Mucosa of descending colon (tissue), 3 donors: Measurements from ENCODE around the gene MYO16. TPM values are rescaled to one million over a fixed set of nuclear protein-coding genes. Genes with fewer than 3 reads are reported as not detected.
"Not testable (repeated sequence)": the region's sequence is repeated elsewhere in the genome, so short reads cannot be mapped to it uniquely, and the experiment has no call there.

Source experiments
- ATAC-seq: fragments of 200-7000 bp; cut with Tn5 transposase; one replicate; pipeline ENCODE4 v1.9.1; 2020; ENCODE audit warnings: mild to moderate bottlenecking, moderate library complexity
- DNase-seq, 3 donors: peaks; one replicate each; pipeline ENCODE4 v3.0.0-alpha.2; 2020
- H3K36me3 ChIP-seq: fragments of 200-600 bp; one replicate; pipeline ENCODE4 v1.8.0; 2021; ENCODE audit warnings: low read depth, mild to moderate bottlenecking
- H3K4me1 ChIP-seq: fragments of 200-600 bp; one replicate; pipeline ENCODE4 v1.8.0; 2021; ENCODE audit warnings: low read depth, mild to moderate bottlenecking
- H3K4me3 ChIP-seq: fragments of 200-600 bp; one replicate; pipeline ENCODE4 v1.8.0; 2021; ENCODE audit warnings: mild to moderate bottlenecking
- H3K9me3 ChIP-seq: fragments of 200-600 bp; one replicate; pipeline ENCODE4 v1.8.0; 2021; ENCODE audit warnings: mild to moderate bottlenecking
- intact Hi-C, 2 donors: fragments of 100-400 bp; cut with DNase I in 1 of 2; cut with micrococcal nuclease in 1 of 2; formaldehyde crosslinking; loops; one replicate each; pipeline versions ENCODE4 v1.11.0 to v1.11.1; 2022; cut with DNase I, micrococcal nuclease
- total RNA-seq, 3 donors: library from RNA; stranded (reverse); fragmentation: NEBNext Ultra II Directional in 2 of 3; extraction: Animal tissue kit (Norgen Biotek cat#: 25700) in 2 of 3; gene quantifications; one replicate each; pipeline versions ENCODE4 v1.2.1 to v1.2.4, GENCODE V29; 2021 to 2023
- TF ChIP-seq, protein P1 (sequence below): fragments of 200-600 bp; IDR thresholded peaks from one replicate; pipeline ENCODE4 v1.8.0; 2022; ENCODE audit warnings: antibody characterized with exemption, mild to moderate bottlenecking
- donor health status: DM: no; HTN: no; CAD: no; lungs with moderate emphysema.
- donor health status: DM: no; HTN: no; CAD: no.
- donor health status: DM: no; HTN: yes; CAD: no.

The MYO16 gene
- total RNA-seq, 3 donors from 2014 or later: 0.06 TPM; not detected in 2

DNA sequence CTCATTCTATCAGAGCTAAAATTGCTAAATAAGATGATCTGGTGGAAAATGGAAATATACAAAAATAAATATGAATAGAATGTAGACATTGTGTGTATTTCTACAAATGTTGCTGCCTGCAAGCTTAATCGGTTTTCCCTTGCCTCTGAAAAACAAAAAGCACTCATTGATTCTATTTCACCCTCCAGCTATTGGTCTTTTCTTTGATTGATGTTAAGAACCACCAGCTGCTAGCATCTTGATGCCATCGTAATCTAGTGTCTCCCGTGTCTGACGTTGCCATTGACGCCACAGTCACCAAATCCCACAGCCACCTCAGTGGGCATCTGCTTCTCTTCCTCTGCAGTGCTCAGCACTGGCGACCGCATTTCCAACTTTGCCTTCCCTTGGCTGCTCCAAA, 461.8 kb downstream of the MYO16 start:
- ATAC-seq (no peak), DNase-seq (no peak)
- Histone ChIP-seq H3K9me3 (no peaks in the 10 kb centered on the region), H3K36me3 (no peaks in the 10 kb centered on the region), H3K4me1 (no peaks in the 10 kb centered on the region), H3K4me3 (no peak overlapping the region)
- intact Hi-C loops: no loop called here
- TF ChIP-seq, protein P1, sequence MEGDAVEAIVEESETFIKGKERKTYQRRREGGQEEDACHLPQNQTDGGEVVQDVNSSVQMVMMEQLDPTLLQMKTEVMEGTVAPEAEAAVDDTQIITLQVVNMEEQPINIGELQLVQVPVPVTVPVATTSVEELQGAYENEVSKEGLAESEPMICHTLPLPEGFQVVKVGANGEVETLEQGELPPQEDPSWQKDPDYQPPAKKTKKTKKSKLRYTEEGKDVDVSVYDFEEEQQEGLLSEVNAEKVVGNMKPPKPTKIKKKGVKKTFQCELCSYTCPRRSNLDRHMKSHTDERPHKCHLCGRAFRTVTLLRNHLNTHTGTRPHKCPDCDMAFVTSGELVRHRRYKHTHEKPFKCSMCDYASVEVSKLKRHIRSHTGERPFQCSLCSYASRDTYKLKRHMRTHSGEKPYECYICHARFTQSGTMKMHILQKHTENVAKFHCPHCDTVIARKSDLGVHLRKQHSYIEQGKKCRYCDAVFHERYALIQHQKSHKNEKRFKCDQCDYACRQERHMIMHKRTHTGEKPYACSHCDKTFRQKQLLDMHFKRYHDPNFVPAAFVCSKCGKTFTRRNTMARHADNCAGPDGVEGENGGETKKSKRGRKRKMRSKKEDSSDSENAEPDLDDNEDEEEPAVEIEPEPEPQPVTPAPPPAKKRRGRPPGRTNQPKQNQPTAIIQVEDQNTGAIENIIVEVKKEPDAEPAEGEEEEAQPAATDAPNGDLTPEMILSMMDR: no peak

GRCh38 chr13:109092186-109092585, 462.8 kb downstream of the MYO16 start:
- ATAC-seq, H3K9me3 ChIP-seq, DNase-seq, intact Hi-C loops, H3K36me3 ChIP-seq, H3K4me1 ChIP-seq, H3K4me3 ChIP-seq: not testable (repeated sequence)

- Histone ChIP-seq H3K4me1 (no peaks in the 10 kb centered on the region), H3K4me3 (no peak overlapping the region), H3K36me3 (no peaks in the 10 kb centered on the region), H3K9me3 (no peaks in the 10 kb centered on the region)
- DNase-seq (no peak), ATAC-seq (no peak)
- TF ChIP-seq, protein P1: no peak
- intact Hi-C loops: no loop called here
These were observed 464.6 kb downstream of the MYO16 start for GRCh38 chr13:109093998-109094397.

DNA sequence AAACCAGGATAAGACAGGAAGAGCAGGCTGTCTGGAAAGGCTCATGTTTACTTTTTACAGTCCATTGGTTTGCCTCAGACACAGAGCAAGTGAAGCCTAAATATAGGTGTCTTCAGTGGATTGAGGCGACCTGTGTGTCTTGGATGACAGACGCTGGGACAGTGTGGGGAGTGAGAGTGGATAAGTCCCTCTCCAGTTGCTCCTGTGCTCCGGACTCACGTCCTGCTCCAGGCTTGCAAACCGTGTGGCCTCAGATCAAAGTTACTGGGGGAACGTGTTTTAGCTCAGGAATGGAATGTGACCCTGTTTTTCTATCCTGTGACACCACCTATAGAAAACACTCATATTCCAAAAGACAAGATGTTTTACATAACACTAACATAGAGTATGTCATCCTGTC, 465.7 kb downstream of the MYO16 start:
- TF ChIP-seq, protein P1: no peak
- no peaks in the 10 kb centered on the region for H3K4me1 ChIP-seq
- ATAC-seq (no peak), DNase-seq (no peak)
- no peaks in the 10 kb centered on the region for H3K9me3 ChIP-seq
- no peak overlapping the region for H3K4me3 ChIP-seq
- H3K36me3 ChIP-seq: no peaks in the 10 kb centered on the region
- intact Hi-C loops: no loop called here

GRCh38 chr13:109096101-109096500, 466.7 kb downstream of the MYO16 start:
- intact Hi-C loops: no loop called here
- ATAC-seq (no peak), DNase-seq (no peak)
- Histone ChIP-seq H3K36me3 (no peaks in the 10 kb centered on the region), H3K9me3 (no peaks in the 10 kb centered on the region), H3K4me3 (no peak overlapping the region), H3K4me1 (no peaks in the 10 kb centered on the region)
- TF ChIP-seq, protein P1: no peak

GRCh38 chr13:109100705-109101304, 471.4 kb downstream of the MYO16 start:
- ATAC-seq (no peak), DNase-seq (no peak)
- Histone ChIP-seq H3K9me3 (no peaks in the 10 kb centered on the region), H3K4me1 (no peaks in the 10 kb centered on the region), H3K36me3 (no peaks in the 10 kb centered on the region), H3K4me3 (no peak overlapping the region)
- TF ChIP-seq, protein P1: no peak
- intact Hi-C loops: no loop called here
